HL-60 (cell line): ENCODE results near the gene CBFA2T2.

Source experiments
- DNase-seq, 2 experiments: peaks; one replicate each; pipeline ENCODE4 v3.0.0-alpha.2; 2010 to 2020; ENCODE audit warnings: low read depth in 1 of 2, low spot score in 1 of 2
- H3K27ac ChIP-seq: fragments of 250-450 bp; sonication (Bioruptor Pico); replicated peaks from 2 replicates; pipeline ENCODE4 v1.5.1; 2020; ENCODE audit warnings: mild to moderate bottlenecking, moderate library complexity
- H3K27me3 ChIP-seq: fragments of 250-450 bp; sonication (Bioruptor Pico); 2 replicates; pipeline ENCODE4 v1.5.1; 2021; ENCODE audit warnings: mild to moderate bottlenecking, moderate library complexity; ENCODE audit not compliant: insufficient read depth, poor library complexity, severe bottlenecking
- H3K4me3 ChIP-seq: replicated peaks from 2 replicates; pipeline ENCODE4 v1.5.1; 2011; ENCODE audit warnings: mild to moderate bottlenecking, control low read depth, low read length; ENCODE audit not compliant: insufficient read depth
- CTCF ChIP-seq: IDR thresholded peaks from one replicate; pipeline ENCODE4 v1.5.1; 2011; ENCODE audit warnings: low read length, control low read depth, inconsistent platforms; ENCODE audit not compliant: insufficient read depth
- GABPA ChIP-seq: IDR thresholded peaks from 2 replicates; pipeline ENCODE4 v1.6.1; 2012; ENCODE audit warnings: low read depth
- POLR2AphosphoS5 ChIP-seq: IDR thresholded peaks from 2 replicates; pipeline ENCODE4 v1.6.1; 2012; ENCODE audit warnings: low read depth
- REST ChIP-seq: IDR thresholded peaks from 2 replicates; pipeline ENCODE4 v1.6.1; 2012; ENCODE audit warnings: low read depth; ENCODE audit not compliant: insufficient replicate concordance
- SPI1 ChIP-seq: IDR thresholded peaks from 2 replicates; pipeline ENCODE4 v1.6.1; 2012; ENCODE audit warnings: low read depth, mild to moderate bottlenecking, borderline replicate concordance

Gene CBFA2T2

GRCh38 chr20:33583143-33583542, 93.2 kb downstream of the CBFA2T2 start:
- Histone ChIP-seq H3K27me3 (no peaks in the 10 kb centered on the region), H3K4me3 (no peak overlapping the region), H3K27ac (no peak overlapping the region)
- no peak for DNase-seq
- TF ChIP-seq REST (no peak), CTCF (no peak), SPI1 (no peak), POLR2AphosphoS5 (no peak), GABPA (no peak)

GRCh38 chr20:33584976-33585375, 95.1 kb downstream of the CBFA2T2 start:
- Histone ChIP-seq H3K27ac (no peak overlapping the region), H3K27me3 (no peaks in the 10 kb centered on the region), H3K4me3 (no peak overlapping the region)
- no peak for DNase-seq
- TF ChIP-seq SPI1 = no peak
- no peak for TF ChIP-seq POLR2AphosphoS5
- no peak for TF ChIP-seq REST
- no peak for TF ChIP-seq CTCF
- no peak for TF ChIP-seq GABPA

GRCh38 chr20:33585413-33585812, 95.5 kb downstream of the CBFA2T2 start:
- no peak for DNase-seq
- no peak for TF ChIP-seq POLR2AphosphoS5
- no peak for TF ChIP-seq REST
- TF ChIP-seq SPI1 = no peak
- no peak for TF ChIP-seq CTCF
- TF ChIP-seq GABPA = no peak
- no peak overlapping the region for H3K4me3 ChIP-seq
- H3K27ac ChIP-seq = no peak overlapping the region
- H3K27me3 ChIP-seq = no peaks in the 10 kb centered on the region
